ENCODE measurements around the gene TAP1. TPM values are rescaled to one million over a fixed set of nuclear protein-coding genes. Genes with fewer than 3 reads are reported as not detected.

TAP1 gene
- total RNA-seq, 4 donors from 2014 or later: 27.2 to 45.9 (median 34.4) TPM

GRCh38 chr6:32829495-32829894 lies 24.0 kb downstream of the TAP1 start:
- Histone ChIP-seq H3K36me3 (peaks cover 4 to 59% (median 10%) of the 10 kb centered on the region in 3 donors), H3K4me3 (no peak overlapping the region), H3K4me1 (peaks cover 0 to 5% (median 0%) of the 10 kb centered on the region in 4 donors), H3K9me3 (no peaks in the 10 kb centered on the region), H3K27me3 (no peaks in the 10 kb centered on the region), H3K27ac (no peak overlapping the region)
- no peak for DNase-seq (ENCODE audit: low spot score in 2 of 2)
- 57 to 64% methylated on average over 7 of the region's 7 CpGs for WGBS, 2 donors
- TF ChIP-seq EP300 (IDR thresholded peaks at IDR 0.05) (no peak), POLR2A (IDR thresholded peaks at IDR 0.05) (no peak)
- TF ChIP-seq, protein P1, sequence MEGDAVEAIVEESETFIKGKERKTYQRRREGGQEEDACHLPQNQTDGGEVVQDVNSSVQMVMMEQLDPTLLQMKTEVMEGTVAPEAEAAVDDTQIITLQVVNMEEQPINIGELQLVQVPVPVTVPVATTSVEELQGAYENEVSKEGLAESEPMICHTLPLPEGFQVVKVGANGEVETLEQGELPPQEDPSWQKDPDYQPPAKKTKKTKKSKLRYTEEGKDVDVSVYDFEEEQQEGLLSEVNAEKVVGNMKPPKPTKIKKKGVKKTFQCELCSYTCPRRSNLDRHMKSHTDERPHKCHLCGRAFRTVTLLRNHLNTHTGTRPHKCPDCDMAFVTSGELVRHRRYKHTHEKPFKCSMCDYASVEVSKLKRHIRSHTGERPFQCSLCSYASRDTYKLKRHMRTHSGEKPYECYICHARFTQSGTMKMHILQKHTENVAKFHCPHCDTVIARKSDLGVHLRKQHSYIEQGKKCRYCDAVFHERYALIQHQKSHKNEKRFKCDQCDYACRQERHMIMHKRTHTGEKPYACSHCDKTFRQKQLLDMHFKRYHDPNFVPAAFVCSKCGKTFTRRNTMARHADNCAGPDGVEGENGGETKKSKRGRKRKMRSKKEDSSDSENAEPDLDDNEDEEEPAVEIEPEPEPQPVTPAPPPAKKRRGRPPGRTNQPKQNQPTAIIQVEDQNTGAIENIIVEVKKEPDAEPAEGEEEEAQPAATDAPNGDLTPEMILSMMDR (IDR thresholded peaks at IDR 0.05): no peak

- H3K4me3 ChIP-seq: no peak overlapping the region
- H3K9me3 ChIP-seq: no peaks in the 10 kb centered on the region
- TF ChIP-seq POLR2A (IDR thresholded peaks at IDR 0.05) (no peak), EP300 (IDR thresholded peaks at IDR 0.05) (no peak)
- TF ChIP-seq, protein P1 (IDR thresholded peaks at IDR 0.05): no peak
- H3K27ac ChIP-seq: peak overlapping the region in 1 of 4 donors; percentile 59
- H3K4me1 ChIP-seq: peaks cover 0 to 5% (median 0%) of the 10 kb centered on the region in 4 donors
- WGBS, 2 donors: 76 to 80% methylated on average over 3 of the region's 3 CpGs
- no peaks in the 10 kb centered on the region for H3K27me3 ChIP-seq
- peaks cover 4 to 39% (median 10%) of the 10 kb centered on the region in 3 donors for H3K36me3 ChIP-seq
- DNase-seq (ENCODE audit: low spot score in 2 of 2): no peak
Observed at GRCh38 chr6:32827025-32827424, 26.5 kb downstream of the TAP1 start.

GRCh38 chr6:32825966-32826365 lies 27.5 kb downstream of the TAP1 start:
- 20 to 28% methylated on average over 2 of the region's 2 CpGs for WGBS, 2 donors
- peak in 1 of 2 donors; percentile 39 for DNase-seq (ENCODE audit: low spot score in 2 of 2)
- peaks cover 0 to 5% (median 0%) of the 10 kb centered on the region in 4 donors for H3K4me1 ChIP-seq
- H3K27me3 ChIP-seq: no peaks in the 10 kb centered on the region
- H3K9me3 ChIP-seq: no peaks in the 10 kb centered on the region
- H3K27ac ChIP-seq: peak overlapping the region in 1 of 4 donors; percentile 59
- TF ChIP-seq POLR2A (IDR thresholded peaks at IDR 0.05) (peak in 1 of 2 donors; percentile 22), EP300 (IDR thresholded peaks at IDR 0.05) (peak; percentile 12 to 65)
- TF ChIP-seq, protein P1 (IDR thresholded peaks at IDR 0.05): peak; percentile 14 to 60 (median 24)
- H3K36me3 ChIP-seq: peaks cover 4 to 28% (median 10%) of the 10 kb centered on the region in 3 donors
- no peak overlapping the region for H3K4me3 ChIP-seq

- Histone ChIP-seq H3K36me3 (no peaks in the 10 kb centered on the region), H3K9me3 (no peaks in the 10 kb centered on the region), H3K27ac (no peak overlapping the region), H3K4me1 (peaks cover 0 to 12% (median 0%) of the 10 kb centered on the region in 4 donors), H3K4me3 (no peak overlapping the region), H3K27me3 (no peaks in the 10 kb centered on the region)
- TF ChIP-seq EP300 (IDR thresholded peaks at IDR 0.05): no peak
- TF ChIP-seq, protein P1 (IDR thresholded peaks at IDR 0.05): no peak
- TF ChIP-seq POLR2A (IDR thresholded peaks at IDR 0.05): no peak
- WGBS, 2 donors: 62 to 67% methylated on average over 3 of the region's 3 CpGs
- no peak for DNase-seq (ENCODE audit: low spot score in 2 of 2)
Observed at GRCh38 chr6:32819729-32820128, 33.8 kb downstream of the TAP1 start.

DNA sequence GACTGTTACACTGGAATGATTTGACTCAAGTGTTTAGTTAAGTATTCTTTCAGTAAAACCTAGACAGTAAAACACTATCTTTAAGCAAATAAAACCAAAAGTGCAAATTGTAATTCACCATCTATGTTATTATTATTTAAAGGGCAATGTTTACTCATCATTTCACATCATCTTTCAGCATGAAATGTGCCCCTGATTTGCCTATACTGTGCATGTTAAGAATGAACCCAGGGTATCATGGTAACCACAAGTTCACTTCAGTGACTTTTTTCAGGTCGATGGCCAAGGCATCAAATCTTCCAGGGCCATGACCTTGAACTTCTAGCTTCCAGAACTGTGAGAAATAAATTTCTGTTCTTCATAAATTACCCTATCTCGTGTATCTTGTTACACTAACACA lies 34.6 kb downstream of the TAP1 start:
- WGBS, 2 donors: 57 to 65% methylated on average over 2 of the region's 2 CpGs
- no peaks in the 10 kb centered on the region for H3K27me3 ChIP-seq
- H3K36me3 ChIP-seq: no peaks in the 10 kb centered on the region
- TF ChIP-seq, protein P1 (IDR thresholded peaks at IDR 0.05): no peak
- TF ChIP-seq POLR2A (IDR thresholded peaks at IDR 0.05) (no peak), EP300 (IDR thresholded peaks at IDR 0.05) (no peak)
- peaks cover 0 to 12% (median 0%) of the 10 kb centered on the region in 4 donors for H3K4me1 ChIP-seq
- no peak overlapping the region for H3K27ac ChIP-seq
- H3K4me3 ChIP-seq: no peak overlapping the region
- no peaks in the 10 kb centered on the region for H3K9me3 ChIP-seq
- DNase-seq (ENCODE audit: low spot score in 2 of 2): no peak

Measured in tibial nerve (tissue), 4 donors.